Spinal cord (tissue), 10 donors: ENCODE measurements around the gene TCF12. TPM values are rescaled to one million over a fixed set of nuclear protein-coding genes. Genes with fewer than 3 reads are reported as not detected.
A peak's percentile ranks its signal among the peaks of the same experiment; 100 is the strongest.
"Not testable (repeated sequence)": the region's sequence is repeated elsewhere in the genome, so short reads cannot be mapped to it uniquely, and the experiment has no call there.

Experiments
- DNase-seq, 6 donors: peaks; one replicate each; pipeline versions ENCODE4 v3.0.0 to v3.0.0-alpha.2; 2013 to 2015; ENCODE audit warnings: low spot score in 6 of 6, low read depth in 4 of 6
- H3K27ac ChIP-seq: one replicate; pipeline ENCODE4 v1.5.1; 2013; ENCODE audit warnings: low read depth, low read length, control low read depth
- H3K27me3 ChIP-seq: one replicate; pipeline ENCODE4 v1.6.1; 2013; ENCODE audit warnings: low read length; ENCODE audit not compliant: control insufficient read depth, insufficient read depth
- H3K36me3 ChIP-seq: one replicate; pipeline ENCODE4 v1.6.1; 2013; ENCODE audit warnings: low read length; ENCODE audit not compliant: control insufficient read depth, insufficient read depth
- H3K4me1 ChIP-seq: one replicate; pipeline ENCODE4 v1.6.1; 2013; ENCODE audit warnings: low read length; ENCODE audit not compliant: control insufficient read depth, insufficient read depth
- H3K4me3 ChIP-seq: one replicate; pipeline ENCODE4 v1.5.1; 2013; ENCODE audit warnings: low read depth, low read length, control low read depth
- H3K9me3 ChIP-seq: one replicate; pipeline ENCODE4 v1.6.1; 2013; ENCODE audit warnings: low read length; ENCODE audit not compliant: control insufficient read depth, insufficient read depth
- WGBS: methylation state at CpG from one replicate; pipeline ENCODE4 v1.1.5; 2013; ENCODE audit warnings: missing lambda C conversion rate; ENCODE audit not compliant: insufficient coverage; 5-methylcytosine and 5-hydroxymethylcytosine counted together
- polyA plus RNA-seq, 2 donors: library from polyadenylated mRNA; unstranded; fragments of 120-200 nt; gene quantifications; one replicate each; pipeline ENCODE4 v1.2.1, GENCODE V29; 2013; ENCODE audit not compliant: insufficient read length in 2 of 2
- total RNA-seq, 2 donors: library from RNA; depleted of rRNA in 1 of 2; stranded (reverse); fragments of 120-200 nt in 1 of 2; fragments of >200 nt in 1 of 2; gene quantifications; one replicate each; pipeline versions ENCODE4 v1.2.3 to v1.2.4, GENCODE V29; 2013 to 2014
- donor health status: healthy.

TCF12 gene
- total and polyA plus RNA-seq, 4 donors, result 88.8 to 183 (median 135) TPM

- H3K36me3 ChIP-seq, H3K27me3 ChIP-seq, H3K4me3 ChIP-seq, H3K27ac ChIP-seq, H3K4me1 ChIP-seq, DNase-seq, H3K9me3 ChIP-seq: not testable (repeated sequence)
- WGBS, result no CpG with 5 or more reads among the region's 5 CpGs
Observed at GRCh38 chr15:56955011-56955410, 36.6 kb downstream of the TCF12 start.

GRCh38 chr15:56956538-56956937 lies 38.1 kb downstream of the TCF12 start:
- no peaks in the 10 kb centered on the region for H3K4me1 ChIP-seq
- no peaks in the 10 kb centered on the region for H3K36me3 ChIP-seq
- no peak for DNase-seq
- H3K27ac ChIP-seq, result no peak overlapping the region
- peaks cover 4% of the 10 kb centered on the region for H3K9me3 ChIP-seq
- no peak overlapping the region for H3K4me3 ChIP-seq
- no peaks in the 10 kb centered on the region for H3K27me3 ChIP-seq

- WGBS, result 31% methylated on average over 3 of the region's 5 CpGs
- Histone ChIP-seq H3K27ac (no peak overlapping the region), H3K4me1 (no peaks in the 10 kb centered on the region), H3K4me3 (no peak overlapping the region), H3K27me3 (no peaks in the 10 kb centered on the region), H3K9me3 (peaks cover 4% of the 10 kb centered on the region), H3K36me3 (no peaks in the 10 kb centered on the region)
- DNase-seq, result no peak
Observed at GRCh38 chr15:56957812-56958406, 39.5 kb downstream of the TCF12 start.

GRCh38 chr15:56959318-56959648 lies 40.8 kb downstream of the TCF12 start:
- no peak overlapping the region for H3K27ac ChIP-seq
- H3K4me1 ChIP-seq, result no peaks in the 10 kb centered on the region
- no peak overlapping the region for H3K4me3 ChIP-seq
- H3K36me3 ChIP-seq, result no peaks in the 10 kb centered on the region
- H3K9me3 ChIP-seq, result peaks cover 4% of the 10 kb centered on the region
- no peaks in the 10 kb centered on the region for H3K27me3 ChIP-seq
- DNase-seq, result no peak

- 100% methylated on average over 1 of the region's 2 CpGs for WGBS
- no peaks in the 10 kb centered on the region for H3K27me3 ChIP-seq
- no peak overlapping the region for H3K4me3 ChIP-seq
- peaks cover 4% of the 10 kb centered on the region for H3K9me3 ChIP-seq
- no peak for DNase-seq
- no peaks in the 10 kb centered on the region for H3K4me1 ChIP-seq
- no peaks in the 10 kb centered on the region for H3K36me3 ChIP-seq
- H3K27ac ChIP-seq, result no peak overlapping the region
Observed at GRCh38 chr15:56960116-56960515, 41.7 kb downstream of the TCF12 start.

- 60% methylated on average over 1 of the region's 2 CpGs for WGBS
- H3K27ac ChIP-seq, result peak overlapping the region; percentile 25
Observed at GRCh38 chr15:56963126-56963525, 44.7 kb downstream of the TCF12 start.

GRCh38 chr15:56963710-56964109 lies 45.3 kb downstream of the TCF12 start:
- WGBS, result 32% methylated on average over 3 of the region's 4 CpGs
- Histone ChIP-seq H3K4me1 (peaks cover 4% of the 10 kb centered on the region), H3K4me3 (no peak overlapping the region), H3K27me3 (no peaks in the 10 kb centered on the region), H3K9me3 (no peaks in the 10 kb centered on the region), H3K27ac (peak overlapping the region; percentile 25), H3K36me3 (no peaks in the 10 kb centered on the region)
- peak in 5 of 6 donors; percentile 17 to 76 (median 35) for DNase-seq

More at GRCh38 chr15:56963126-56963525, 44.7 kb downstream of the TCF12 start:
- Histone ChIP-seq H3K4me3 (no peak overlapping the region), H3K36me3 (no peaks in the 10 kb centered on the region), H3K9me3 (no peaks in the 10 kb centered on the region), H3K27me3 (no peaks in the 10 kb centered on the region), H3K4me1 (peaks cover 4% of the 10 kb centered on the region)
- no peak for DNase-seq

GRCh38 chr15:56964182-56964581 lies 45.7 kb downstream of the TCF12 start:
- DNase-seq, result no peak
- Histone ChIP-seq H3K27ac (no peak overlapping the region), H3K4me3 (no peak overlapping the region), H3K27me3 (no peaks in the 10 kb centered on the region), H3K9me3 (no peaks in the 10 kb centered on the region), H3K36me3 (no peaks in the 10 kb centered on the region), H3K4me1 (peaks cover 4% of the 10 kb centered on the region)
- WGBS, result 89% methylated on average over 1 of the region's 1 CpG

GRCh38 chr15:56965231-56966013 lies 47.0 kb downstream of the TCF12 start:
- WGBS, result no CpG with 5 or more reads among the region's 1 CpG

GRCh38 chr15:56967336-56967735 lies 48.9 kb downstream of the TCF12 start:
- no peak overlapping the region for H3K27ac ChIP-seq
- no peak for DNase-seq

More at GRCh38 chr15:56965231-56966013, 47.0 kb downstream of the TCF12 start:
- Histone ChIP-seq H3K4me3 (no peak overlapping the region), H3K27me3 (no peaks in the 10 kb centered on the region), H3K27ac (no peak overlapping the region), H3K4me1 (peaks cover 4% of the 10 kb centered on the region), H3K36me3 (no peaks in the 10 kb centered on the region), H3K9me3 (no peaks in the 10 kb centered on the region)
- no peak for DNase-seq

More at GRCh38 chr15:56967336-56967735, 48.9 kb downstream of the TCF12 start:
- WGBS, result 85% methylated on average over 3 of the region's 3 CpGs
- Histone ChIP-seq H3K4me3 (no peak overlapping the region), H3K4me1 (peaks cover 4% of the 10 kb centered on the region), H3K9me3 (no peaks in the 10 kb centered on the region), H3K36me3 (no peaks in the 10 kb centered on the region), H3K27me3 (no peaks in the 10 kb centered on the region)
